ENCODE data around the gene WDR90. TPM values are rescaled to one million over a fixed set of nuclear protein-coding genes. Genes with fewer than 3 reads are reported as not detected.

Gene WDR90
- total and polyA plus RNA-seq, 2 experiments from 2014 or later, result 8.2 to 16.5 TPM

- H3K27me3 ChIP-seq (replicated peaks; ENCODE audit: insufficient read depth), result no peaks in the 10 kb centered on the region
- no peak overlapping the region for H2AFZ ChIP-seq
- no peak overlapping the region for H3K4me2 ChIP-seq (ENCODE audit: unreplicated experiment)
- H3K79me2 ChIP-seq (ENCODE audit: insufficient read depth), result no peaks in the 10 kb centered on the region; the same call in 1 of the 2 replicates
- no peaks in the 10 kb centered on the region for H4K20me1 ChIP-seq (ENCODE audit: insufficient read depth)
- no peak for TF ChIP-seq EZH2phosphoT487 (IDR thresholded peaks at IDR 0.05; ENCODE audit: insufficient read depth, low read depth)
- no peak for TF ChIP-seq EZH2 (IDR thresholded peaks at IDR 0.05; ENCODE audit: insufficient read depth, poor library complexity, severe bottlenecking)
- no peaks in the 10 kb centered on the region for H3K9me2 ChIP-seq (ENCODE audit: insufficient read depth)
- no peak overlapping the region for H3K9ac ChIP-seq
- DNase-seq, result no peak
- in situ Hi-C loops (cut with MboI), result no loop called here
- H3K4me1 ChIP-seq (ENCODE audit: insufficient read depth), result peaks cover 9% of the 10 kb centered on the region; the same call in 1 of the 2 replicates
- H3F3A ChIP-seq (ENCODE audit: insufficient read depth), result peaks cover 10% of the 10 kb centered on the region
- WGBS, 2 experiments (ENCODE audit: low coverage in 1 of 2, low lambda C conversion rate in 2 of 2, missing lambda C conversion rate in 2 of 2), result 87 to 89% methylated on average over 25 to 29 of the region's 29 CpGs
- no peak overlapping the region for H3K4me3 ChIP-seq
- no peaks in the 10 kb centered on the region for H3K9me3 ChIP-seq (ENCODE audit: low read depth)
- no peak overlapping the region for H3K27ac ChIP-seq
- no peaks in the 10 kb centered on the region for H3K36me3 ChIP-seq (ENCODE audit: low read depth)
Measured at GRCh38 chr16:716768-717325, 67.7 kb downstream of the WDR90 start.

Other genes with a start within 250 kb of the WDR90 start
- 7.8 and 8.9 TPM in 2 replicates for gene DECR2, start 247.5 kb upstream of the WDR90 start, total RNA-seq (2014; rRNA removed; shearing (Covaris generic))
- gene DECR2, start 247.5 kb upstream of the WDR90 start, polyA plus RNA-seq (2016; fragmentation: Nextera tagmentation; extraction: Ambion mirVana), result 25.2 and 26.1 TPM in 2 replicates
- gene RAB11FIP3, start 223.7 kb upstream of the WDR90 start, total RNA-seq (2014; rRNA removed; shearing (Covaris generic)), result 27.8 and 33.5 TPM in 2 replicates
- gene RAB11FIP3, start 223.7 kb upstream of the WDR90 start, polyA plus RNA-seq (2016; fragmentation: Nextera tagmentation; extraction: Ambion mirVana), result 0.46 and 1.2 TPM in 2 replicates
- gene CAPN15, start 121.7 kb upstream of the WDR90 start, total RNA-seq (2014; rRNA removed; shearing (Covaris generic)), result 68.0 and 69.4 TPM in 2 replicates
- 5.4 and 5.7 TPM in 2 replicates for gene CAPN15, start 121.7 kb upstream of the WDR90 start, polyA plus RNA-seq (2016; fragmentation: Nextera tagmentation; extraction: Ambion mirVana)
- not detected in 2 replicates for gene PRR35, start 89.0 kb upstream of the WDR90 start, total RNA-seq (2014; rRNA removed; shearing (Covaris generic))
- not detected in 2 replicates for gene PRR35, start 89.0 kb upstream of the WDR90 start, polyA plus RNA-seq (2016; fragmentation: Nextera tagmentation; extraction: Ambion mirVana)
- 0.11 and 0.13 TPM in 2 replicates for gene NHLRC4, start 82.4 kb upstream of the WDR90 start, total RNA-seq (2014; rRNA removed; shearing (Covaris generic))
- 0.20 TPM in 1 of 2 replicates, not detected in the other for gene NHLRC4, start 82.4 kb upstream of the WDR90 start, polyA plus RNA-seq (2016; fragmentation: Nextera tagmentation; extraction: Ambion mirVana)
- 35.0 and 43.5 TPM in 2 replicates for gene PIGQ, start 79.4 kb upstream of the WDR90 start, total RNA-seq (2014; rRNA removed; shearing (Covaris generic))
- gene PIGQ, start 79.4 kb upstream of the WDR90 start, polyA plus RNA-seq (2016; fragmentation: Nextera tagmentation; extraction: Ambion mirVana), result 31.6 and 33.9 TPM in 2 replicates
- gene RAB40C, start 59.3 kb upstream of the WDR90 start, total RNA-seq (2014; rRNA removed; shearing (Covaris generic)), result 18.8 and 28.3 TPM in 2 replicates
- 9.5 TPM in 2 replicates for gene RAB40C, start 59.3 kb upstream of the WDR90 start, polyA plus RNA-seq (2016; fragmentation: Nextera tagmentation; extraction: Ambion mirVana)
- gene WFIKKN1, start 18.4 kb upstream of the WDR90 start, total RNA-seq (2014; rRNA removed; shearing (Covaris generic)), result not detected in 2 replicates
- not detected in 2 replicates for gene WFIKKN1, start 18.4 kb upstream of the WDR90 start, polyA plus RNA-seq (2016; fragmentation: Nextera tagmentation; extraction: Ambion mirVana)
- 150 and 218 TPM in 2 replicates for gene METTL26, start 13.1 kb upstream of the WDR90 start, total RNA-seq (2014; rRNA removed; shearing (Covaris generic))
- 151 and 155 TPM in 2 replicates for gene METTL26, start 13.1 kb upstream of the WDR90 start, polyA plus RNA-seq (2016; fragmentation: Nextera tagmentation; extraction: Ambion mirVana)
- gene MCRIP2, start 7.5 kb upstream of the WDR90 start, total RNA-seq (2014; rRNA removed; shearing (Covaris generic)), result 29.3 and 30.4 TPM in 2 replicates
- 22.4 and 22.6 TPM in 2 replicates for gene MCRIP2, start 7.5 kb upstream of the WDR90 start, polyA plus RNA-seq (2016; fragmentation: Nextera tagmentation; extraction: Ambion mirVana)
- 44.9 and 65.9 TPM in 2 replicates for gene RHOT2, start 18.8 kb downstream of the WDR90 start, total RNA-seq (2014; rRNA removed; shearing (Covaris generic))
- gene RHOT2, start 18.8 kb downstream of the WDR90 start, polyA plus RNA-seq (2016; fragmentation: Nextera tagmentation; extraction: Ambion mirVana), result 65.1 and 70.0 TPM in 2 replicates
- gene RHBDL1, start 26.3 kb downstream of the WDR90 start, total RNA-seq (2014; rRNA removed; shearing (Covaris generic)), result 0.89 and 2.1 TPM in 2 replicates
- 0.90 and 1.5 TPM in 2 replicates for gene RHBDL1, start 26.3 kb downstream of the WDR90 start, polyA plus RNA-seq (2016; fragmentation: Nextera tagmentation; extraction: Ambion mirVana)
- 183 and 201 TPM in 2 replicates for gene STUB1, start 31.0 kb downstream of the WDR90 start, total RNA-seq (2014; rRNA removed; shearing (Covaris generic))
- gene STUB1, start 31.0 kb downstream of the WDR90 start, polyA plus RNA-seq (2016; fragmentation: Nextera tagmentation; extraction: Ambion mirVana), result 207 and 216 TPM in 2 replicates
- gene JMJD8, start 35.0 kb downstream of the WDR90 start, total RNA-seq (2014; rRNA removed; shearing (Covaris generic)), result 88.8 and 96.3 TPM in 2 replicates
- 87.9 and 91.6 TPM in 2 replicates for gene JMJD8, start 35.0 kb downstream of the WDR90 start, polyA plus RNA-seq (2016; fragmentation: Nextera tagmentation; extraction: Ambion mirVana)
- gene WDR24, start 41.0 kb downstream of the WDR90 start, total RNA-seq (2014; rRNA removed; shearing (Covaris generic)), result 1.3 and 3.4 TPM in 2 replicates
- gene WDR24, start 41.0 kb downstream of the WDR90 start, polyA plus RNA-seq (2016; fragmentation: Nextera tagmentation; extraction: Ambion mirVana), result 13.1 and 13.7 TPM in 2 replicates
- gene FBXL16, start 56.4 kb downstream of the WDR90 start, total RNA-seq (2014; rRNA removed; shearing (Covaris generic)), result 0.54 TPM in 1 of 2 replicates, not detected in the other
- gene FBXL16, start 56.4 kb downstream of the WDR90 start, polyA plus RNA-seq (2016; fragmentation: Nextera tagmentation; extraction: Ambion mirVana), result 0.16 and 0.29 TPM in 2 replicates
- 90.7 and 98.1 TPM in 2 replicates for gene METRN, start 65.8 kb downstream of the WDR90 start, total RNA-seq (2014; rRNA removed; shearing (Covaris generic))
- 21.6 and 26.0 TPM in 2 replicates for gene METRN, start 65.8 kb downstream of the WDR90 start, polyA plus RNA-seq (2016; fragmentation: Nextera tagmentation; extraction: Ambion mirVana)
- 20.4 and 34.8 TPM in 2 replicates for gene ANTKMT, start 71.8 kb downstream of the WDR90 start, total RNA-seq (2014; rRNA removed; shearing (Covaris generic))
- gene ANTKMT, start 71.8 kb downstream of the WDR90 start, polyA plus RNA-seq (2016; fragmentation: Nextera tagmentation; extraction: Ambion mirVana), result 33.3 and 33.5 TPM in 2 replicates
- gene CCDC78, start 77.1 kb downstream of the WDR90 start, total RNA-seq (2014; rRNA removed; shearing (Covaris generic)), result 1.0 and 9.5 TPM in 2 replicates
- gene CCDC78, start 77.1 kb downstream of the WDR90 start, polyA plus RNA-seq (2016; fragmentation: Nextera tagmentation; extraction: Ambion mirVana), result 0.78 and 1.1 TPM in 2 replicates
- 5.8 and 7.8 TPM in 2 replicates for gene HAGHL, start 77.7 kb downstream of the WDR90 start, total RNA-seq (2014; rRNA removed; shearing (Covaris generic))
- gene HAGHL, start 77.7 kb downstream of the WDR90 start, polyA plus RNA-seq (2016; fragmentation: Nextera tagmentation; extraction: Ambion mirVana), result 10.8 and 64.8 TPM in 2 replicates
- gene CIAO3, start 91.6 kb downstream of the WDR90 start, total RNA-seq (2014; rRNA removed; shearing (Covaris generic)), result 24.0 and 37.5 TPM in 2 replicates
- 24.5 and 27.8 TPM in 2 replicates for gene CIAO3, start 91.6 kb downstream of the WDR90 start, polyA plus RNA-seq (2016; fragmentation: Nextera tagmentation; extraction: Ambion mirVana)
- gene MSLN, start 111.4 kb downstream of the WDR90 start, total RNA-seq (2014; rRNA removed; shearing (Covaris generic)), result not detected in 2 replicates
- gene MSLN, start 111.4 kb downstream of the WDR90 start, polyA plus RNA-seq (2016; fragmentation: Nextera tagmentation; extraction: Ambion mirVana), result not detected in 2 replicates
- 44.6 and 54.3 TPM in 2 replicates for gene RPUSD1, start 139.0 kb downstream of the WDR90 start, total RNA-seq (2014; rRNA removed; shearing (Covaris generic))
- 15.4 and 19.1 TPM in 2 replicates for gene RPUSD1, start 139.0 kb downstream of the WDR90 start, polyA plus RNA-seq (2016; fragmentation: Nextera tagmentation; extraction: Ambion mirVana)
- 9.1 and 13.1 TPM in 2 replicates for gene CHTF18, start 139.3 kb downstream of the WDR90 start, total RNA-seq (2014; rRNA removed; shearing (Covaris generic))
- gene CHTF18, start 139.3 kb downstream of the WDR90 start, polyA plus RNA-seq (2016; fragmentation: Nextera tagmentation; extraction: Ambion mirVana), result 8.0 and 8.8 TPM in 2 replicates
- gene GNG13, start 151.4 kb downstream of the WDR90 start, total RNA-seq (2014; rRNA removed; shearing (Covaris generic)), result not detected in 2 replicates
- gene GNG13, start 151.4 kb downstream of the WDR90 start, polyA plus RNA-seq (2016; fragmentation: Nextera tagmentation; extraction: Ambion mirVana), result not detected in 2 replicates

Measured in GM23248 (cell line).